22Rv1 (cell line): ENCODE data around the gene PDHA1.

Experiments used
- H3K27ac ChIP-seq: fragments of 450-650 bp; 2 replicates; pipeline ENCODE4 v1.5.1; 2017
- CTCF ChIP-seq: fragments of 450-650 bp; IDR thresholded peaks from 2 replicates; pipeline ENCODE4 v1.5.1; 2017; ENCODE audit warnings: mild to moderate bottlenecking
- ZFX ChIP-seq: fragments of 450-650 bp; IDR thresholded peaks from 2 replicates; pipeline ENCODE4 v1.6.1; 2017; ENCODE audit warnings: antibody characterized with exemption, borderline replicate concordance

PDHA1 gene

GRCh38 chrX:19388064-19388679 lies 44.4 kb downstream of the PDHA1 start:
- TF ChIP-seq CTCF (no peak), ZFX (no peak)
- H3K27ac ChIP-seq, result no peak overlapping the region

DNA sequence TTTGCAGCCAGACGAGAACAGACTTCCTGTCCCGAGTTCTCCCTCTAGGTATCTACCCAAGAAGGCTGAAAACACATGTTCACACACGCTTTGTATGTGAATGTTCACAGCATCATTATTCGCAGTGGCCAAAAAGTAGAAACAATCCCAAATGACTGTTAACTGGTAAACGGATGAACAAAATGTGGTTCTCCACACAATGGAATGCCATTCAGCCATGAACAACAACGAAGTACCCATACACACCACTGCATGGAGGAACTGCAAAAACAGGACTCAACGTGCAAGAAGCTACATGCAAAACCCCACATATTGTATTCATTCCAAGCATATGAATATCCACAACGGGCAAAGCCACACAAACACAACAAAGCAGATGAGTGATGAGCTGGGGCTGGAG lies 45.0 kb downstream of the PDHA1 start:
- no peak for TF ChIP-seq CTCF
- TF ChIP-seq ZFX, result no peak
- H3K27ac ChIP-seq, result no peak overlapping the region

- TF ChIP-seq ZFX (no peak), CTCF (no peak)
These were observed 45.6 kb downstream of the PDHA1 start for GRCh38 chrX:19389227-19389845.

GRCh38 chrX:19392078-19392477 lies 48.4 kb downstream of the PDHA1 start:
- TF ChIP-seq ZFX, result no peak
- no peak for TF ChIP-seq CTCF
- no peak overlapping the region for H3K27ac ChIP-seq

More at GRCh38 chrX:19389227-19389845, 45.6 kb downstream of the PDHA1 start:
- H3K27ac ChIP-seq, result no peak overlapping the region

- no peak overlapping the region for H3K27ac ChIP-seq
- TF ChIP-seq ZFX (no peak), CTCF (no peak)
These were observed 49.0 kb downstream of the PDHA1 start for GRCh38 chrX:19392703-19393102.

- TF ChIP-seq CTCF (no peak), ZFX (no peak)
- H3K27ac ChIP-seq, result no peak overlapping the region
These were observed 60.0 kb downstream of the PDHA1 start for GRCh38 chrX:19403696-19404095.

GRCh38 chrX:19410259-19410658 lies 66.5 kb downstream of the PDHA1 start:
- H3K27ac ChIP-seq, result no peak overlapping the region
- TF ChIP-seq ZFX, result no peak
- TF ChIP-seq CTCF, result no peak
